ENCODE results near the gene ZNF329.

DNA sequence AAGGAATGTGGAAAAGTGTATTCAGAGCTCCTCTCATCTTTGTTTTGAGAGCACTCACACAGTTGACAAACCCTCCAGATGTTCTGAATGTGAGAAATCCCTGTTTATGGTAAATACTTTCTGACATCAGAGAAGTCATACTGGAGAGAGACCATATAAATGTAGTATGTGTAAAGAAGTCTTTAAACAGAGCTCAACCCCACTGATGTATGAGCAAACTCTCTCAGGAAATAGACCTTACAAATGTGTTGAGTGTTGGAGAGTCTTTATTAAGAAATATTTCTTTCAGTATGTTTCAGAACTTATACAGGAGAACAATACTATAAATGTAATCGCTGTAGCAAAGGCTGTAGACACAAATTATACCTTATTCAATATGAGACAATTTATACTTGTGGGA lies 15.7 kb upstream of the ZNF329 start:
- TF ChIP-seq MEIS1 (CRISPR knock-in tag; IDR thresholded peaks at IDR 0.05; ENCODE audit: borderline replicate concordance) (no peak), JUN (CRISPR knock-in tag; IDR thresholded peaks at IDR 0.05) (no peak), POLR2A (IDR thresholded peaks at IDR 0.05; ENCODE audit: insufficient read depth in 1 of 2, low read depth in 2 of 2, low read length in 2 of 2) (no peak), TBP (CRISPR knock-in tag; IDR thresholded peaks at IDR 0.05) (no peak)
- TF ChIP-seq, protein P1, sequence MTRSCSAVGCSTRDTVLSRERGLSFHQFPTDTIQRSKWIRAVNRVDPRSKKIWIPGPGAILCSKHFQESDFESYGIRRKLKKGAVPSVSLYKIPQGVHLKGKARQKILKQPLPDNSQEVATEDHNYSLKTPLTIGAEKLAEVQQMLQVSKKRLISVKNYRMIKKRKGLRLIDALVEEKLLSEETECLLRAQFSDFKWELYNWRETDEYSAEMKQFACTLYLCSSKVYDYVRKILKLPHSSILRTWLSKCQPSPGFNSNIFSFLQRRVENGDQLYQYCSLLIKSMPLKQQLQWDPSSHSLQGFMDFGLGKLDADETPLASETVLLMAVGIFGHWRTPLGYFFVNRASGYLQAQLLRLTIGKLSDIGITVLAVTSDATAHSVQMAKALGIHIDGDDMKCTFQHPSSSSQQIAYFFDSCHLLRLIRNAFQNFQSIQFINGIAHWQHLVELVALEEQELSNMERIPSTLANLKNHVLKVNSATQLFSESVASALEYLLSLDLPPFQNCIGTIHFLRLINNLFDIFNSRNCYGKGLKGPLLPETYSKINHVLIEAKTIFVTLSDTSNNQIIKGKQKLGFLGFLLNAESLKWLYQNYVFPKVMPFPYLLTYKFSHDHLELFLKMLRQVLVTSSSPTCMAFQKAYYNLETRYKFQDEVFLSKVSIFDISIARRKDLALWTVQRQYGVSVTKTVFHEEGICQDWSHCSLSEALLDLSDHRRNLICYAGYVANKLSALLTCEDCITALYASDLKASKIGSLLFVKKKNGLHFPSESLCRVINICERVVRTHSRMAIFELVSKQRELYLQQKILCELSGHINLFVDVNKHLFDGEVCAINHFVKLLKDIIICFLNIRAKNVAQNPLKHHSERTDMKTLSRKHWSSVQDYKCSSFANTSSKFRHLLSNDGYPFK (CRISPR knock-in tag; IDR thresholded peaks at IDR 0.05; ENCODE audit: borderline replicate concordance) = no peak
